Lung (tissue), 12 donors: ENCODE data around the gene ULK4. TPM values are rescaled to one million over a fixed set of nuclear protein-coding genes. Genes with fewer than 3 reads are reported as not detected.
"Not testable (repeated sequence)": the region's sequence is repeated elsewhere in the genome, so short reads cannot be mapped to it uniquely, and the experiment has no call there.

Experiments used
- ATAC-seq: fragments of 200-7000 bp; cut with Tn5 transposase; one replicate; pipeline ENCODE4 v1.9.1; 2020; ENCODE audit warnings: moderate number of reproducible peaks; ENCODE audit not compliant: insufficient read depth, low FRiP score
- DNase-seq, 3 donors: peaks; one replicate each; pipeline ENCODE4 v3.0.0-alpha.2; 2013 to 2017
- H3K27ac ChIP-seq, 2 donors: one replicate each; pipeline ENCODE4 v1.5.1; 2013; ENCODE audit warnings: mild to moderate bottlenecking in 2 of 2, moderate library complexity in 2 of 2, control low read depth in 1 of 2, inconsistent platforms in 1 of 2, low read depth in 1 of 2, low read length in 1 of 2
- H3K27me3 ChIP-seq, 3 donors: one replicate each; pipeline ENCODE4 v1.5.1; 2013; ENCODE audit warnings: low read length in 2 of 3; ENCODE audit not compliant: control insufficient read depth in 3 of 3, insufficient read depth in 3 of 3
- H3K36me3 ChIP-seq, 4 donors: one replicate each; pipeline ENCODE4 v1.5.1; 2013; ENCODE audit warnings: low read length in 4 of 4, mild to moderate bottlenecking in 1 of 4, moderate library complexity in 1 of 4; ENCODE audit not compliant: control insufficient read depth in 4 of 4, insufficient read depth in 4 of 4
- H3K4me1 ChIP-seq, 5 donors: one replicate each; pipeline ENCODE4 v1.5.1; 2013; ENCODE audit warnings: low read length in 5 of 5, mild to moderate bottlenecking in 2 of 5, moderate library complexity in 1 of 5; ENCODE audit not compliant: control insufficient read depth in 5 of 5, insufficient read depth in 5 of 5
- H3K4me3 ChIP-seq: one replicate; pipeline ENCODE4 v1.5.1; 2013; ENCODE audit warnings: mild to moderate bottlenecking, control low read depth, moderate library complexity
- H3K9ac ChIP-seq, 2 donors: one replicate each; pipeline ENCODE4 v1.5.1; 2013; ENCODE audit warnings: low read length in 2 of 2, control low read depth in 1 of 2; ENCODE audit not compliant: insufficient read depth in 1 of 2
- H3K9me3 ChIP-seq, 4 donors: one replicate each; pipeline ENCODE4 v1.5.1; 2013; ENCODE audit warnings: low read length in 3 of 4, mild to moderate bottlenecking in 1 of 4, moderate library complexity in 1 of 4; ENCODE audit not compliant: control insufficient read depth in 4 of 4, insufficient read depth in 3 of 4
- WGBS, 2 donors: extraction: QIAGEN DNeasy Blood & Tissue Kit; methylation state at CpG; one replicate each; pipeline ENCODE4 v1.1.7; 2013; 5-methylcytosine and 5-hydroxymethylcytosine counted together
- polyA plus RNA-seq, 2 donors: library from polyadenylated mRNA; stranded (reverse); fragments of 200-250 nt; gene quantifications; one replicate each; pipeline ENCODE4 v1.2.1, GENCODE V29; 2013
- total RNA-seq, 2 donors: library from RNA; depleted of rRNA in 1 of 2; stranded (reverse); fragments of >200 nt in 1 of 2; gene quantifications; one replicate each; pipeline ENCODE4 v1.2.1, GENCODE V29; 2014 to 2021
- TF ChIP-seq, protein P1 (sequence below): IDR thresholded peaks from 2 replicates; pipeline ENCODE4 v1.5.1; 2012; ENCODE audit warnings: mild to moderate bottlenecking; ENCODE audit errors: control extremely low read depth, extremely low read depth
- donor health status: control.
- donor health status: control.
- donor health status: Bipolar disorder and iron deficiency.
- donor health status: healthy.
- donor health status: DM: yes; HTN: yes; CAD: no.

ULK4 gene
- total and polyA plus RNA-seq, 4 donors = 2.8 to 56.0 (median 12.6) TPM

DNA sequence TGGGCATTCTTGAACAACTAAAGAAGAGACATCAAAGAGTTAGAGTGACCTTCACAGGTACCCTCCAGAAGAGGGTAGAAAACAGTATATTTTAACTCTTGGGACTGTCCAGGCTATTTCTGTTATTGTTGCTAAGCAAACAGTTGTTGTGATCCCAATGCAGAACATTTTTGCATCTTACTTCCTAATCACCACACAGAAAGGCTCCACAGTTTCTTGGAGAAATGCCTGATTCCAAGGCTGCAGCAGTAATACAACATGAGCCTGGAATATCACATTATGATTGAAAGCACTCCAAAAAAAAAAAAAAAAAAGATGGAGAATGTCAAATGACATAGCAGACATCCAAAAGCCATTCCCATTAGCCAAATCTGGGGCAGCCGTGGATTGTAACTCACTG lies 567.0 kb downstream of the ULK4 start:
- Histone ChIP-seq H3K27me3 (no peaks in the 10 kb centered on the region), H3K27ac (no peak overlapping the region), H3K4me1 (peaks cover 0 to 2% (median 0%) of the 10 kb centered on the region in 5 donors), H3K9me3 (no peaks in the 10 kb centered on the region), H3K9ac (no peak overlapping the region), H3K4me3 (no peak overlapping the region), H3K36me3 (no peaks in the 10 kb centered on the region)
- ATAC-seq (no peak), DNase-seq (no peak)
- TF ChIP-seq, protein P1, sequence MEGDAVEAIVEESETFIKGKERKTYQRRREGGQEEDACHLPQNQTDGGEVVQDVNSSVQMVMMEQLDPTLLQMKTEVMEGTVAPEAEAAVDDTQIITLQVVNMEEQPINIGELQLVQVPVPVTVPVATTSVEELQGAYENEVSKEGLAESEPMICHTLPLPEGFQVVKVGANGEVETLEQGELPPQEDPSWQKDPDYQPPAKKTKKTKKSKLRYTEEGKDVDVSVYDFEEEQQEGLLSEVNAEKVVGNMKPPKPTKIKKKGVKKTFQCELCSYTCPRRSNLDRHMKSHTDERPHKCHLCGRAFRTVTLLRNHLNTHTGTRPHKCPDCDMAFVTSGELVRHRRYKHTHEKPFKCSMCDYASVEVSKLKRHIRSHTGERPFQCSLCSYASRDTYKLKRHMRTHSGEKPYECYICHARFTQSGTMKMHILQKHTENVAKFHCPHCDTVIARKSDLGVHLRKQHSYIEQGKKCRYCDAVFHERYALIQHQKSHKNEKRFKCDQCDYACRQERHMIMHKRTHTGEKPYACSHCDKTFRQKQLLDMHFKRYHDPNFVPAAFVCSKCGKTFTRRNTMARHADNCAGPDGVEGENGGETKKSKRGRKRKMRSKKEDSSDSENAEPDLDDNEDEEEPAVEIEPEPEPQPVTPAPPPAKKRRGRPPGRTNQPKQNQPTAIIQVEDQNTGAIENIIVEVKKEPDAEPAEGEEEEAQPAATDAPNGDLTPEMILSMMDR = no peak
- 80 to 97% methylated on average over 1 of the region's 1 CpG for WGBS, 2 donors

DNA sequence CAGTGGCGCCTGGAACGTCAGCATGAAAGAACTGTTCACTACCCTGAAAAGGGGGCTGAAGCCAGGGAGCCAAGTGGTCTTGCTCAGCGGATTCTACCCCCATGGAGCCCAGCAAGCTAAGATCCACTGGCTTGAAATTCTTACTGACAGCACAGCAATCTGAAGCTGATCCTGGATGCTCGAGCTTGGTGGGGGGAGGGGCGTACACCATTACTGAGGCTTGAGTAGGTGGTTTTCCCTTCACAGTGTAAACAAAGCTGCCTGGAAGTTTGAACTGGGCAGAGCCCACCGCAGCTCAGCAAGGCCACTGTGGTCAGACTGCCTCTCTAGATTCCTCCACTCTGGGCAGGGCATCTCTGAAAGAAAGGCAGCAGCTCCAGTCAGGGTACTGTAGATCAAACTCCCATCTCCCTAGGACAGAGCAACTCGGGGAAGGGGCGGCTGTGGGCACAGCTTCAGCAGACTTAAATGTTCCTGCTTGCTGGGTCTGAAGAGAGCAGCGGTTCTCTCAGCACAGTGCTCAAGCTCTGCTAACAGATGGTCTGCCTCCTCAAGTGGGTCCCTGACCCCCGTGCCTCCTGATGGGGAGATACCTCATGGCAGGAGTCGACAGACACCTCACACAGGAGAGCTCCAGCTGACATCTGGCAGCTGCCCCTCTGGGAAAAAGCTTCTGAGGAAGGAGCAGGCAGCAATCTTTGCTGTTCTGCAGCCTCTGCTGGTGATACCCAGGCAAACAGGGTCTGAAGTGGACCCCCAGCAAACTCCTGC lies 591.0 kb downstream of the ULK4 start:
- H3K4me3 ChIP-seq = not testable (repeated sequence)
- WGBS, 2 donors = 66 to 69% methylated on average over 11 of the region's 11 CpGs

DNA sequence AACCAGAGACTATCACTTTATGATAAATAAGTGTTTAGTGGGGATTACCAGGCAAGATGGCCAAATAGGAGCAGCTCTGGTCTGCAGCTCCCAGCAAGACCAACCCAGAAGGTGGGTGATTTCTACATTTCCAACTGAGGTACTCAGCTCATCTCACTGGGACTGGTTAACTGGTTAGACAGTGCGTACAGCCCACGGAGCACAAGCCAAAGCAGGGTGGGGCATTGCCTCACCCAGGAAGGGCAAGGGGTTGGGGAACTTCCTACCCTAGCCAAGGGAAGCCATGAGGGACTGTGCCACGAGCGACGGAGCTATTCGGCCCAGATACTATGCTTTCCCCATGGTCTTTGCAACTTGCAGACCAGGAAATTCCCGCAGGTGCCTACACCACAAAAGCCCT lies 591.6 kb downstream of the ULK4 start:
- no peak for DNase-seq
- ATAC-seq = no peak
- Histone ChIP-seq H3K4me3 (no peak overlapping the region), H3K27me3 (no peaks in the 10 kb centered on the region), H3K9ac (no peak overlapping the region), H3K27ac (no peak overlapping the region), H3K36me3 (no peaks in the 10 kb centered on the region), H3K9me3 (no peaks in the 10 kb centered on the region), H3K4me1 (no peaks in the 10 kb centered on the region)
- TF ChIP-seq, protein P1 = no peak
- 72 to 82% methylated on average over 7 of the region's 7 CpGs for WGBS, 2 donors

More for the DNA sequence above, 591.0 kb downstream of the ULK4 start:
- H3K9ac ChIP-seq, H3K4me1 ChIP-seq, ATAC-seq, H3K27ac ChIP-seq, H3K9me3 ChIP-seq, H3K27me3 ChIP-seq, H3K36me3 ChIP-seq: not testable (repeated sequence)
- DNase-seq = peak in 1 of 3 donors; percentile 12

DNA sequence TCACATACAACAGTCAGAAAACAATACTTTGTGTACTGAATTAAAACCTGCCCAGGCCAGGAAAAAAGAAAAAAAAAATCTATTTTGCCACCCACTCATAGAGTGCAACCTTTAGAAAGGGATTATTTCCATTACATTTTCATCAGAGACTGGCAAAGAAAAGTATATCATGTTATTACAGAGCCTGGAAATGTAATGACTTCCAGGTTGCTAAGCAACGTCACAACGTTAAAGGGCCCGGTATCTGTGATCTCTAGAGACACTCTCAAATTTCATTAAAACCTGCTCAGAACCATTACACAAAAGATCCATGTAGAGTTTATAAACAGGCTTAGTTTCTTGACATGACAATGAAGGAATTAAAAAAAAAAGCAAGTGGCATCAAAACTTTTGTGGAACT lies 592.1 kb downstream of the ULK4 start:
- Histone ChIP-seq H3K9ac (no peak overlapping the region), H3K27me3 (no peaks in the 10 kb centered on the region), H3K36me3 (no peaks in the 10 kb centered on the region), H3K4me3 (no peak overlapping the region), H3K9me3 (no peaks in the 10 kb centered on the region), H3K4me1 (no peaks in the 10 kb centered on the region), H3K27ac (no peak overlapping the region)
- DNase-seq (peak in 2 of 3 donors; percentile 14 to 39), ATAC-seq (no peak)
- 58 to 84% methylated on average over 3 of the region's 3 CpGs for WGBS, 2 donors
- TF ChIP-seq, protein P1 = no peak
